ENCODE data around the gene CYP39A1.
"Not testable (repeated sequence)": the region's sequence is repeated elsewhere in the genome, so short reads cannot be mapped to it uniquely, and the experiment has no call there.

CYP39A1 gene

DNA sequence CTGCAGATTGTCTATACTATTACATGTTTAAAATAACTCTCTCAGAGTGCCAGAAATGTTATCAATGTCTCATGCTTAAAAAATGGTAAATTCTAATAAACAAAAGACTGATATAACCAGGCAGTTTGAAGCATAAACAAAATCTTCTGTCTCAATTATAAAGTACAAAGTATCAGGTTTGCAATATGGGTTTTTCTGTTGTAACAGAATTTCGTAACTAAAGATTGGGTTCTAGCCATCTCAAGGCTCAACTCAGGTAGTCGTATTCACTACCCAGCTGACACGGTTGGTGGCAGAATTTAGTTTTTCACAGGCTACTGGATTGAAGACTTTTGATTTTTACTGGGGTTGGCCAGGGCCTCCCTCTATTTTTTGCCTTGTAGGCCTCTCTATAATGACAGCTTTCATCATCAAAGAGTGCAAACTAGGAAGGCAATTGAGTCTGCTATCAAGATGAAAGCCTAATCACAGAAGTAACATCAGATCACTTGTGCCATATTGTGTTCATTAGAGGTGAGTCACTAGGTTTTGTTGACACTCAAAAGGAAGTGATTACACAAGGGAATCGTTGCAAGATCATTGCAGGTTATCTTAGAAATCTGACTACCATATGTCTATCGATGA lies 3.6 kb downstream of the CYP39A1 start:
- no peak for DNase-seq (ENCODE audit: low read depth in 2 of 2)

GRCh38 chr6:46648108-46648507 lies 4.5 kb downstream of the CYP39A1 start:
- DNase-seq (ENCODE audit: low read depth in 2 of 2): not testable (repeated sequence)

- no peak for DNase-seq (ENCODE audit: low read depth in 2 of 2)
These were observed 7.4 kb downstream of the CYP39A1 start for GRCh38 chr6:46645265-46645664.

DNA sequence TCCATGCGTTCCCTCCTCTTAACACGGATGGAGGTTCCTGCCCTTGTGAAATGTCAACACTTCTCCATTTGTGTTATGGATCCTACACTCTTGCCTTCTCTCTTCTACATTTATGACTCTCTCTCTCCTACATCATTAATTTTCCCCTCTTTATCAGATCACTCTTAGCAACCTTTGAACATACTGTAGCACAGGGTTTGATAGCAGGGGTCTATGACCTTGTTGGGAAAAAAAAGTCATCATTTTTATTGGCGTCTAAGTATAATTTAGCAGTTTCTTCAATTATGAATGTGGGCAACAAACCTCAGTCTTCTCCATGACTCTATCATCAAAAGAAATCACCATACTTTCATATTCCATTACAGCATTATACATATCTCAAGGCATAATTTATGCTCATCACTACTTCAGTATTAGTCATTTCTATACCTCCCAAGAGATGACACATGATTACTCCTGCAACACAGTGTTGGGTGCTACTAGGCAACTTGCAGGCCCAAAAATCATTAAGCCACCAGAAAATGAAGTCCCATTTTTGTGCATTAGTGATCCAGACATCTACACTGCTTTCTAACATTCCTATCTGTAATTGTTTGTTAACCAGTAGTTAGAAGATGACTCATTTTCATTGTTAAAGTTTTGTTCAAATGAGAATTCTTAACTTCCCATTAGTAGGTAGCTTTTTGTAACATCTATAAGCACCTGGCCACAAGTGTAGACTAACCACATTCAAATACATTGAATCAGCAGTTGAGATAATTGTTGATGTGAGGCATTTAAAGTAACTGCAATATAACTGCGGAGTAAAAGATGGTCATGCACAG lies 9.5 kb downstream of the CYP39A1 start:
- no peak for DNase-seq (ENCODE audit: low read depth in 2 of 2)

GRCh38 chr6:46638650-46639049 lies 14.0 kb downstream of the CYP39A1 start:
- no peak for DNase-seq (ENCODE audit: low read depth in 2 of 2)

DNA sequence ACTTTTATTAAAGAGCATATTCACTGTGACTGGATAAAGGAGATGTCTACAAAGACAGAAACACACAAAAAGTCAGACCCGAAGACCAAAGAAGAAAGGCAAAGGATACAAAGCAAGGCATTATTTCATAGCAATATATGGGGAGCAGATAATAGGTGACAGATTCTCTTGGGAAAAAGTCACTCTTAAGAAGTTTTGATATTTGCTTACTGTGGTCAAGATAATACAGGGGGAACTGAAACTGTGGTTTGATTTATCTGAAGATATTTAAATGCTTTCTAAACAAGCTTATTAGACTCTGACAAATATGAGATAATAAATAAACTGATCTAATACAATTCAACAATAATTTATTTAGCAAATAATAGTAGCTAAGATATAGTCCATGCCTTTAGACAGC lies 14.7 kb downstream of the CYP39A1 start:
- no peak for DNase-seq (ENCODE audit: low read depth in 2 of 2)

DNA sequence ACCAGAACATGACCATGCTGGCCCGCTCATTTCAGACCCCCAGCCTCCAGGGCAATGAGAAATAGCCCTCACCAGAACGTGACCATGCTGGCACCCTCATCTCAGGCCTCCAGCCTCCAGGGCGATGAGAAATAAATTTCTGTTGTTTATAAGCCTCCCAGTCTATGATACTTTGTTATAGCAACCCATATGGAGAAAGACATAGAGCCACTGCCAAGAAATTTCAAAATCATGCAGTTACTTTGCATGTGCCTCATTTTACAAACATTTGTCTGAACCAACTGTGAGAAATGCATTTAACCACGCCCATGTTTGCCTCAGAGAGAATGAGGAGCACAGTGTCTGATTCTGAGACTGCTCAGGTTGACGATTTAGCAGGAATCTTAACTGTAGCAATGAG lies 15.5 kb downstream of the CYP39A1 start:
- no peak for DNase-seq (ENCODE audit: low read depth in 2 of 2)

DNA sequence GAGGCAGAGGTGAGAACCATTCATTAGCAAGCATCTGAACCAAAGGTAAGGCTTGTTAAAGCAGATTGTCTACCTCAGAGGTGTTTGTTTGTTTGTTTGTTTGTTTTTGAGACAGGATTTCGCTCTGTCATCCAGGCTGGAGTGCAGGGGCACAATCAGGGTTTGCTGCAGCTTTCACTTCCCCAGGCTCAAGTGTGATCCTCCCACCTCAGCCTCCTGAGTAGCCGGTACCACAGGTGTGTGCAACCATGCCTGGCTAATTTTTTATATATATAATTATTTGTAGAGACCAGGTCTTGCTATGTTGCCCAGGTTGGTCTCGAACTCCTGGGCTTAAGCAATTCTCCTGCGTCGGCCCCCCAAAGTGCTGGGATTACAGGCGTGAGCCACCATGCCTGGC lies 17.2 kb downstream of the CYP39A1 start:
- DNase-seq (ENCODE audit: low read depth in 2 of 2): no peak

GRCh38 chr6:46632053-46632452 lies 20.6 kb downstream of the CYP39A1 start:
- DNase-seq (ENCODE audit: low read depth in 2 of 2): no peak

DNA sequence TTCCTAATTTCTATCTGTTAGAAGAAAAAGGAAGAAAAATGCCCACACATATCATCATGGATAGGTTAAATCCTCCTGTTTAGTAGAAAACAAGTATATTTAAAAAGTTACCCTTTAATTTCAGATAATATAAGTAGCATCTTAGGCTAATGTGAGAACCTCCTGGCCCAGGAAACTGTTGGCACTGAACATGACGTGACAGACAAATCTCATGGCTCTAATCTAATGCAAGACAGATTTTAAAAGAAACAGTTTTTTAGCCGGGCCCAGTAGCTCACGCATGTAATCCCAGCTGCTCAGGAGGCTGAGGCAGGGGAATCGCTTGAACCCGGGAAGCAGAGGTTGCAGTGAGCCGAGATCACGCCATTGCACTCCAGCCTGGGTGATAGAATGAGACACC lies 22.9 kb downstream of the CYP39A1 start:
- DNase-seq (ENCODE audit: low read depth in 2 of 2): no peak

- no peak for DNase-seq (ENCODE audit: low read depth in 2 of 2)
These were observed 23.6 kb downstream of the CYP39A1 start for GRCh38 chr6:46628976-46629375.

DNA sequence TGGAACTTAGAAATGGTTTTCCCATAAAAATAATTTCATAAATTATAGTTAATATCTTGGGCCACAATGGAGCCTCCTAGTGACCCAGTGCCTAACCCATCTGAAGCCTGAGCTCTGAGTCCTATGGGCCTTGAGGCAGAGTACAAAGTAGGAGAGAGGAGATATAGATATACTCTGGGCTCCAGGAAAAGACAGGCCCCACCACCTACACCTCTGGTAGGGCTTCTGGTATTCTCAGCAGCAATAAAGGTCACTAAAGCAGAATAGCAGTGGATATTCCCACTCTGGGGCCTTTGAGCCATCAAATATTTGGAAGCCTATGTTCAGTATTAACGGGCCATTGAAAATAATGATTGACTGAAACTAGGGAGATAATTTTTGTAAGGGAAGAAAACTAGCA lies 24.1 kb downstream of the CYP39A1 start:
- no peak for DNase-seq (ENCODE audit: low read depth in 2 of 2)

GRCh38 chr6:46626976-46627375 lies 25.6 kb downstream of the CYP39A1 start:
- DNase-seq (ENCODE audit: low read depth in 2 of 2): no peak

DNA sequence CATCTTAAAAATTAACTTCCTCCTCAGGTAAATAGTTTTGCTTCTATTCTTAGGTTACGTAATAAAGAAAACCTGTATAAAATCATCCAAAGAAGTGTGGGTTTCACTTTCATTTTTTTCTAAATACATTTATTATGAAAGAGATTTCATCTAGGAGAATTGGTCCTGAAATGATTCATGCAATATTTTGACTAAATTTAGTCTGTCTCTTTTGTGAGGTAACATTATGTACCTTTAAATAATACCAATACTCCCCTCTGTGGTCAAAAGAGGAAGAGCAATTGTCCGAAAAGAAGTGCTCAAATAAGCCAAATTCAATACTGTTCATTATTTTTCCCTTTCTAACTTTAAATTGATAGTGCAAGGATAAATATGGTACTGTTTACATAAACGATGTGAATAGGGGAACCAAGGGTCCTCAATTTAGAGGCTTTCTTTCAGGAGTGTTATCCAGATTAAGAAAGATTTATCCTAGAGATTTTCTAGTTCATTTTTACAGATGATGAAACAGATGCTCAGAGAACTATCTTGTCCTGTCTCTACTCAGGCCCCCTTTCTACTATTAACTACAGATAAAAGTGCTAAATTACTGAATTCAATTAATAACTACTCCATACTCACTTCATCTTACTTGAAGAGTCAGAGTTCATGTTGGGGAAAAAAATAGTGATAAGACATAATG lies 26.2 kb downstream of the CYP39A1 start:
- no peak for DNase-seq (ENCODE audit: low read depth in 2 of 2)

DNA sequence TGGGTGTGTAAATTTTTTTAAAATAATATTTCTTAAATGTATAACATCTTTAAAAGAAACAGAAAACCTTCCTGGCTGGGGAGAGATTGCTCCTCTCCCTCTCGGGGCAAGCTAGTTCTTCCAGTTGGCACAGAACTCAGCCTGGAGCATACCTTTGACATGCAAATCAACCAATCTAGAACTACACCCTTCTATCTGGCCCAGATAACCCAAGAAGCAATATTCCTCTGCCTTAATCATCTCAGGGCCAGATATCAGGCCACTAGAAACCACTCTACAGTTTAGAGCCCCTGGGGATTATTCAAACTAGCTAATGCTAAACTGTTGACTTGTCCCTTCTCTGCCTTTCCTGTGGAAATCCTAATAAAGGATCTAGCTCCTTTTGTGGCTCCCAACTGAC lies 33.9 kb downstream of the CYP39A1 start:
- DNase-seq (ENCODE audit: low read depth in 2 of 2): no peak

DNA sequence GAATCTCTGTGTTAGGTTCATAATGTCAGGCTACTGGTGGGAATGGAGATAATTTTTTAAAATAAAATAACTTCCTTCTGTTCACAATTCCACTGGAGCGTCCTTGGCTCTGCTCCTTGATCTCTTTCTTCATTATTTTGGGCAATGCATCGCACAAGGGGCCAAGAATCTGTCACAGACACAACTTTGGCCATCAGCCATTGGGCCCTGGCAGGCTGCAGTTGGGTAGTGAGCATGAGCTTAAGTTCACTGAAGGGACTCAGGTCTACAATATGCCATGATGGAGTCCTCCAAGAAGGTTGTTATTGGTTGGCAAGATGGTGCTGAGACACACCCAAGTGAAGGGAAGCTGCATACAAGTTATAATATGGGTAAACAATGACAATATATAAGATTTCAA lies 40.0 kb downstream of the CYP39A1 start:
- no peak for DNase-seq (ENCODE audit: low read depth in 2 of 2)

- DNase-seq (ENCODE audit: low read depth in 2 of 2): no peak
These were observed 41.6 kb downstream of the CYP39A1 start for GRCh38 chr6:46610862-46611553.

- DNase-seq (ENCODE audit: low read depth in 2 of 2): no peak
These were observed 46.3 kb downstream of the CYP39A1 start for GRCh38 chr6:46606338-46606737.

GRCh38 chr6:46605091-46605797 lies 47.4 kb downstream of the CYP39A1 start:
- DNase-seq (ENCODE audit: low read depth in 2 of 2): no peak

- DNase-seq (ENCODE audit: low read depth in 2 of 2): no peak
These were observed 54.4 kb downstream of the CYP39A1 start for GRCh38 chr6:46598215-46598614.

DNA sequence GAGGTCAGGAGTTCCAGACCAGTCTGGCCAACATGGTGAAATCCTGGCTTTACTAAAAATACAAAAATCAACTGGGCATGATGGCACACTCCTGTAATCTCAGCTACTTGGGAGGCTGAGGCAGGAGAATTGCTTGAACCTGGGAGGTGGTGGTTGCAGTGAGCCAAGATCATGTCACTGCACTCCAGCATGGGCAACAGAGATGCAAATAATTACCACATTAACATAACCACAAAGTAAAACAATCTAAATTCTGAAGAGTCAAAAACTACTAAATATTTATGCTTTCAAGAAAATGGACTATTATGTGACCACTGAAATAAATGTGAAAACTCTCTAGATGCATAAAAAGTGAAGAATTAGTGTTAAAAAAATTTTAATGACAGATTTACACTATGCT lies 59.9 kb downstream of the CYP39A1 start:
- DNase-seq (ENCODE audit: low read depth in 2 of 2): no peak

DNA sequence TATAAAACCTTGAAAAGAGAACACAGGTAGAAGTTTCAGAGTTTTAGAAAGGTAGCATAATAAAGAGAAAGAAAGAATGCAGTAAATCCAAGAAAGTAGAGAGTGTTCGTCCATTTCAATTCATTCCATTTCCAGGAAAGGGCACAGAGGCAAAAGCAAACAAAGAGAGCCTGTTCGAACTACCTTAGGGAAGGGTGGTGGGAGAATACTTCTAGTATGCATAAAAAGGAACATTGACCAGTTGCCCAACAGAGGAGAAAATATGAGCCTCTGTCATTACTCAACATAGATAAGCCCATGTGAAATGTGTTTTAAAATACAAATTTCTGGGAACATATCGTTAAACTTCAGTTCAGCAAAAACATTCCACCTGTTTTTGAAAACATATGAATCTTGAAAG lies 60.6 kb downstream of the CYP39A1 start:
- DNase-seq (ENCODE audit: low read depth in 2 of 2): no peak
